Measurements from ENCODE around the gene TAOK3. TPM values are rescaled to one million over a fixed set of nuclear protein-coding genes. Genes with fewer than 3 reads are reported as not detected.

The TAOK3 gene
- polyA plus RNA-seq, 3 donors: 19.7 to 58.3 (median 44.8) TPM

DNA sequence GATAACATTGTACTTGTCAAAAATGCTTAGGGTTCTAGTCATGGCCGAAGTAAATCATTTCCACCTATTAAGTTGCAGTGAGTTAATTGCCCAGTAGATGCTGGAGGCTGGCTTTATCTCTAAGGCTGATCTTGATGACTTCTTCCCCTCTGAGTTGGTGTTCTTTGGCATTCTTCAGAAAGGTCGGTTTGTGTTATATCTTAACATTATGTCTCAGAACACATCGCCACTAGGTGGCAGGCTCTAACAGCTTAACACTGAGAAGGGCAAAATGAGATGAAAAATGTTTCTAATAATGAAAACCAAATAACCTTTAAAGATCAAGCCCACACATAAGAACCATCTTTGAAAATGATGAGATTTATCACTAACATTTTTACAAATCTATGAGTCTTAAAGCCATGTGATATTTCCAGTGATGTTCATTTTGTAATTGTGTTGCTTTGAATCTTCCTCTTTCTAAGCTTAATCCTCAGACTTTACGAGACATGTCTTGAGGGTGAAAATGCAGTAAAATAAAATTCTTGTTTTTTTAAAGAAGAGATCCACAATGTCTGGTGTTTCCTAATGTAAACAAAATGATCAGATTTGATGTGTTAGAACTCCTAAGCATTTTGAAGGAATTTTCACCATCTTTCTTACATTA lies 32.3 kb upstream of the TAOK3 start:
- peaks cover 0 to 2% (median 0%) of the 10 kb centered on the region in 3 donors for H3K27me3 Mint-ChIP-seq (ENCODE audit: low read depth in 3 of 3)
- WGBS (ENCODE audit: insufficient coverage): 80% methylated on average over 1 of the region's 4 CpGs
- no peaks in the 10 kb centered on the region for H3K27me3 ChIP-seq (ENCODE audit: control insufficient read depth in 2 of 2, insufficient read depth in 2 of 2, low read length in 2 of 2)
- no peak overlapping the region for H3K4me3 Mint-ChIP-seq
- peaks cover 68 to 95% of the 10 kb centered on the region in 2 donors for H3K36me3 ChIP-seq (replicated peaks in 1 of 2; ENCODE audit: control insufficient read depth in 1 of 2, insufficient read depth in 2 of 2, low read length in 2 of 2)
- H4K20me1 ChIP-seq (ENCODE audit: insufficient read depth, low read length): no peaks in the 10 kb centered on the region
- H3K27ac ChIP-seq (ENCODE audit: low read depth in 1 of 2, low read length in 2 of 2): no peak overlapping the region
- H3K79me2 ChIP-seq (ENCODE audit: insufficient read depth, low read length): no peaks in the 10 kb centered on the region
- no peak overlapping the region for H3K4me3 ChIP-seq (replicated peaks in 1 of 3; ENCODE audit: low read depth in 2 of 3, low read length in 3 of 3)
- H3K4me2 ChIP-seq (replicated peaks; ENCODE audit: extremely low read depth, low read length, poor library complexity, severe bottlenecking): no peak overlapping the region
- no peaks in the 10 kb centered on the region for H3K4me1 Mint-ChIP-seq
- no peak overlapping the region for H3K27ac Mint-ChIP-seq
- intact Hi-C loops (cut with micrococcal nuclease): no loop called here
- TF ChIP-seq, protein P1, sequence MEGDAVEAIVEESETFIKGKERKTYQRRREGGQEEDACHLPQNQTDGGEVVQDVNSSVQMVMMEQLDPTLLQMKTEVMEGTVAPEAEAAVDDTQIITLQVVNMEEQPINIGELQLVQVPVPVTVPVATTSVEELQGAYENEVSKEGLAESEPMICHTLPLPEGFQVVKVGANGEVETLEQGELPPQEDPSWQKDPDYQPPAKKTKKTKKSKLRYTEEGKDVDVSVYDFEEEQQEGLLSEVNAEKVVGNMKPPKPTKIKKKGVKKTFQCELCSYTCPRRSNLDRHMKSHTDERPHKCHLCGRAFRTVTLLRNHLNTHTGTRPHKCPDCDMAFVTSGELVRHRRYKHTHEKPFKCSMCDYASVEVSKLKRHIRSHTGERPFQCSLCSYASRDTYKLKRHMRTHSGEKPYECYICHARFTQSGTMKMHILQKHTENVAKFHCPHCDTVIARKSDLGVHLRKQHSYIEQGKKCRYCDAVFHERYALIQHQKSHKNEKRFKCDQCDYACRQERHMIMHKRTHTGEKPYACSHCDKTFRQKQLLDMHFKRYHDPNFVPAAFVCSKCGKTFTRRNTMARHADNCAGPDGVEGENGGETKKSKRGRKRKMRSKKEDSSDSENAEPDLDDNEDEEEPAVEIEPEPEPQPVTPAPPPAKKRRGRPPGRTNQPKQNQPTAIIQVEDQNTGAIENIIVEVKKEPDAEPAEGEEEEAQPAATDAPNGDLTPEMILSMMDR (IDR thresholded peaks at IDR 0.05): peak; percentile 87
- no peak overlapping the region for H2AFZ ChIP-seq (ENCODE audit: insufficient read depth, low read depth, low read length, poor library complexity, severe bottlenecking)
- H3K4me1 ChIP-seq (ENCODE audit: control insufficient read depth in 1 of 2, insufficient read depth in 2 of 2, low read length in 2 of 2): no peaks in the 10 kb centered on the region
- no peak overlapping the region for H3K9ac ChIP-seq (ENCODE audit: insufficient read depth, low read length, poor library complexity, severe bottlenecking)
- peak in 2 of 3 donors; percentile 13 to 25 for DNase-seq
- H3K36me3 Mint-ChIP-seq: peaks cover 72 to 85% of the 10 kb centered on the region in 2 donors
- H3K9me3 Mint-ChIP-seq: no peaks in the 10 kb centered on the region
- no peaks in the 10 kb centered on the region for H3K9me3 ChIP-seq (replicated peaks in 1 of 2; ENCODE audit: control insufficient read depth in 1 of 2, insufficient read depth in 1 of 2, low read length in 2 of 2)

DNA sequence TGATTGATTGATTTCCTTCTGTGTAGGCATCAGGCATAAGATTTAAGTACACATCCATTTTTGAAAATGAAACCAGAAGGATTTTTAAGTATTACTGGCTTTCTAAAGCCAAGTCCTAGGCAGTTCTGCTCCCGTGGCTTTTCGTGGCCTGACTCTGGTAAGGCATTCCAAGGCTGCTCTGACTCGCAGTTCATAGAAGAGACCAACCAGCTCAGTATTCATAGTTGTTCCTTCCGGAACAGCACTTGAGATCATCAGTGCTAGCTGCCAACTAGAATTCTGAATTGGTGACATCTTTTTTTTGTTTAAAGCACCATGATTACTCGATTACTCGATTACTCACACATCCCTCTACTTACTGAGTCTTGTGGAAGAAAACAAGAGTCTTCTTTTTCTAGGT lies 29.5 kb upstream of the TAOK3 start:
- no peaks in the 10 kb centered on the region for H3K4me1 ChIP-seq (ENCODE audit: control insufficient read depth in 1 of 2, insufficient read depth in 2 of 2, low read length in 2 of 2)
- Mint-ChIP-seq H3K27me3 (ENCODE audit: low read depth in 3 of 3) (no peaks in the 10 kb centered on the region), H3K36me3 (peaks cover 80 to 89% of the 10 kb centered on the region in 2 donors), H3K27ac (peak overlapping the region in 1 of 7 donors; percentile 80), H3K9me3 (no peaks in the 10 kb centered on the region), H3K4me1 (peaks cover 5% of the 10 kb centered on the region), H3K4me3 (no peak overlapping the region)
- no peak overlapping the region for H3K27ac ChIP-seq (ENCODE audit: low read depth in 1 of 2, low read length in 2 of 2)
- H3K27me3 ChIP-seq (ENCODE audit: control insufficient read depth in 2 of 2, insufficient read depth in 2 of 2, low read length in 2 of 2): no peaks in the 10 kb centered on the region
- WGBS (ENCODE audit: insufficient coverage): 95% methylated on average over 2 of the region's 6 CpGs
- no peak overlapping the region for H3K9ac ChIP-seq (ENCODE audit: insufficient read depth, low read length, poor library complexity, severe bottlenecking)
- no peak for DNase-seq
- H3K79me2 ChIP-seq (ENCODE audit: insufficient read depth, low read length): no peaks in the 10 kb centered on the region
- intact Hi-C loops (cut with micrococcal nuclease): no loop called here
- TF ChIP-seq, protein P1 (IDR thresholded peaks at IDR 0.05): no peak
- no peak overlapping the region for H3K4me3 ChIP-seq (replicated peaks in 1 of 3; ENCODE audit: low read depth in 2 of 3, low read length in 3 of 3)
- H2AFZ ChIP-seq (ENCODE audit: insufficient read depth, low read depth, low read length, poor library complexity, severe bottlenecking): no peak overlapping the region
- H3K4me2 ChIP-seq (replicated peaks; ENCODE audit: extremely low read depth, low read length, poor library complexity, severe bottlenecking): no peak overlapping the region
- peaks cover 73 to 99% of the 10 kb centered on the region in 2 donors for H3K36me3 ChIP-seq (replicated peaks in 1 of 2; ENCODE audit: control insufficient read depth in 1 of 2, insufficient read depth in 2 of 2, low read length in 2 of 2)
- H3K9me3 ChIP-seq (replicated peaks in 1 of 2; ENCODE audit: control insufficient read depth in 1 of 2, insufficient read depth in 1 of 2, low read length in 2 of 2): no peaks in the 10 kb centered on the region
- no peaks in the 10 kb centered on the region for H4K20me1 ChIP-seq (ENCODE audit: insufficient read depth, low read length)

Data from CD14-positive monocyte (primary cell).